Mesodermal cell (in vitro differentiated cells): ENCODE measurements around the gene ASB18.

ENCODE experiments used
- H3K27ac ChIP-seq: 2 replicates; pipeline ENCODE4 v1.7.0; 2013; ENCODE audit warnings: mild to moderate bottlenecking, low read depth, low read length, moderate library complexity; ENCODE audit not compliant: severe bottlenecking
- H3K36me3 ChIP-seq: 2 replicates; pipeline ENCODE4 v1.7.1; 2013; ENCODE audit warnings: mild to moderate bottlenecking, low read length, moderate library complexity; ENCODE audit not compliant: control insufficient read depth, insufficient read depth
- H3K4me1 ChIP-seq: one replicate; pipeline ENCODE4 v1.7.1; 2013; ENCODE audit warnings: mild to moderate bottlenecking, low read length; ENCODE audit not compliant: insufficient read depth, control insufficient read depth, poor library complexity, severe bottlenecking
- H3K4me3 ChIP-seq: 2 replicates; pipeline ENCODE4 v1.7.0; 2013; ENCODE audit warnings: low read length, control low read depth, mild to moderate bottlenecking; ENCODE audit not compliant: insufficient read depth, poor library complexity, severe bottlenecking; ENCODE audit errors: extremely low read depth
- H3K9me3 ChIP-seq: 2 replicates; pipeline ENCODE4 v1.7.1; 2013; ENCODE audit warnings: mild to moderate bottlenecking, low read length, moderate library complexity; ENCODE audit not compliant: control insufficient read depth
- WGBS, 2 experiments: methylation state at CpG; one replicate each; pipeline ENCODE4 v1.1.5; 2013; ENCODE audit warnings: missing lambda C conversion rate in 2 of 2; ENCODE audit not compliant: insufficient coverage in 2 of 2; 5-methylcytosine and 5-hydroxymethylcytosine counted together

The ASB18 gene

GRCh38 chr2:236221798-236222197, 42.4 kb downstream of the ASB18 start:
- Histone ChIP-seq H3K27ac (no peak overlapping the region), H3K36me3 (no peaks in the 10 kb centered on the region), H3K9me3 (peaks cover 19% of the 10 kb centered on the region), H3K4me3 (no peak overlapping the region), H3K4me1 (no peaks in the 10 kb centered on the region)
- WGBS, 2 experiments, result 95% methylated on average over 7 to 8 of the region's 8 CpGs

GRCh38 chr2:236219411-236219810, 44.8 kb downstream of the ASB18 start:
- 100% methylated on average over 2 of the region's 3 CpGs; no CpG with 5 or more reads in 1 of the 2 experiments for WGBS, 2 experiments
- Histone ChIP-seq H3K9me3 (peaks cover 14% of the 10 kb centered on the region), H3K4me3 (no peak overlapping the region), H3K27ac (no peak overlapping the region), H3K4me1 (no peaks in the 10 kb centered on the region), H3K36me3 (no peaks in the 10 kb centered on the region)

- Histone ChIP-seq H3K27ac (no peak overlapping the region), H3K36me3 (no peaks in the 10 kb centered on the region), H3K9me3 (peaks cover under 1% of the 10 kb centered on the region), H3K4me3 (no peak overlapping the region), H3K4me1 (no peaks in the 10 kb centered on the region)
- WGBS, 2 experiments, result 89 to 93% methylated on average over 4 of the region's 4 CpGs
These were observed 46.3 kb downstream of the ASB18 start for GRCh38 chr2:236217926-236218325.

- 97% methylated on average over 6 to 7 of the region's 7 CpGs for WGBS, 2 experiments
- Histone ChIP-seq H3K4me1 (no peaks in the 10 kb centered on the region), H3K27ac (no peak overlapping the region), H3K9me3 (no peaks in the 10 kb centered on the region), H3K36me3 (no peaks in the 10 kb centered on the region), H3K4me3 (no peak overlapping the region)
These were observed 47.5 kb downstream of the ASB18 start for GRCh38 chr2:236216711-236217110.

GRCh38 chr2:236215761-236216333, 48.4 kb downstream of the ASB18 start:
- no peak overlapping the region for H3K27ac ChIP-seq
- no peaks in the 10 kb centered on the region for H3K4me1 ChIP-seq
- no peaks in the 10 kb centered on the region for H3K9me3 ChIP-seq
- WGBS, 2 experiments, result 89 to 98% methylated on average over 12 of the region's 12 CpGs
- no peak overlapping the region for H3K4me3 ChIP-seq
- no peaks in the 10 kb centered on the region for H3K36me3 ChIP-seq

- H3K4me3 ChIP-seq, result no peak overlapping the region
These were observed 49.0 kb downstream of the ASB18 start for GRCh38 chr2:236215196-236215595.

GRCh38 chr2:236214376-236214995, 49.7 kb downstream of the ASB18 start:
- H3K9me3 ChIP-seq, result no peaks in the 10 kb centered on the region
- no peaks in the 10 kb centered on the region for H3K36me3 ChIP-seq
- no peak overlapping the region for H3K4me3 ChIP-seq
- peaks cover 9% of the 10 kb centered on the region for H3K4me1 ChIP-seq
- no peak overlapping the region for H3K27ac ChIP-seq
- WGBS, 2 experiments, result 90 to 95% methylated on average over 37 to 90 of the region's 92 CpGs

More at GRCh38 chr2:236215196-236215595, 49.0 kb downstream of the ASB18 start:
- Histone ChIP-seq H3K4me1 (peaks cover 3% of the 10 kb centered on the region), H3K27ac (no peak overlapping the region), H3K36me3 (no peaks in the 10 kb centered on the region), H3K9me3 (no peaks in the 10 kb centered on the region)
- WGBS, 2 experiments, result 75 to 85% methylated on average over 5 to 6 of the region's 6 CpGs

- Histone ChIP-seq H3K9me3 (peaks cover 2% of the 10 kb centered on the region), H3K27ac (no peak overlapping the region), H3K4me1 (peaks cover 14% of the 10 kb centered on the region), H3K4me3 (no peak overlapping the region), H3K36me3 (no peaks in the 10 kb centered on the region)
- WGBS, 2 experiments, result 92% methylated on average over 23 to 24 of the region's 25 CpGs
These were observed 52.9 kb downstream of the ASB18 start for GRCh38 chr2:236211296-236211695.

- WGBS, 2 experiments, result 89 to 93% methylated on average over 8 of the region's 8 CpGs
- Histone ChIP-seq H3K4me1 (peaks cover 14% of the 10 kb centered on the region), H3K36me3 (no peaks in the 10 kb centered on the region), H3K9me3 (peaks cover 7% of the 10 kb centered on the region), H3K4me3 (no peak overlapping the region), H3K27ac (no peak overlapping the region)
These were observed 53.7 kb downstream of the ASB18 start for GRCh38 chr2:236210536-236210935.

- 80 to 100% methylated on average over 1 of the region's 5 CpGs for WGBS, 2 experiments
- no peaks in the 10 kb centered on the region for H3K36me3 ChIP-seq
- peaks cover 14% of the 10 kb centered on the region for H3K4me1 ChIP-seq
- H3K27ac ChIP-seq, result no peak overlapping the region
- H3K9me3 ChIP-seq, result peaks cover 10% of the 10 kb centered on the region
- no peak overlapping the region for H3K4me3 ChIP-seq
These were observed 54.2 kb downstream of the ASB18 start for GRCh38 chr2:236209996-236210395.

GRCh38 chr2:236209535-236209934, 54.7 kb downstream of the ASB18 start:
- Histone ChIP-seq H3K27ac (no peak overlapping the region), H3K4me1 (peaks cover 14% of the 10 kb centered on the region), H3K9me3 (peaks cover 10% of the 10 kb centered on the region), H3K36me3 (no peaks in the 10 kb centered on the region), H3K4me3 (no peak overlapping the region)
- 77 to 81% methylated on average over 6 of the region's 6 CpGs for WGBS, 2 experiments
